ENCODE data around the gene HTRA1.

Gene HTRA1

GRCh38 chr10:122475100-122475499, 13.7 kb downstream of the HTRA1 start:
- DNase-seq: no peak

GRCh38 chr10:122475591-122476332, 14.4 kb downstream of the HTRA1 start:
- DNase-seq: no peak

GRCh38 chr10:122476333-122476695, 15.0 kb downstream of the HTRA1 start:
- no peak for DNase-seq

- DNase-seq: no peak
Measured at GRCh38 chr10:122477436-122477835, 16.1 kb downstream of the HTRA1 start.

GRCh38 chr10:122478971-122479370, 17.6 kb downstream of the HTRA1 start:
- DNase-seq: no peak

GRCh38 chr10:122480146-122480833, 18.9 kb downstream of the HTRA1 start:
- no peak for DNase-seq

GRCh38 chr10:122481296-122482056, 20.1 kb downstream of the HTRA1 start:
- DNase-seq: no peak

GRCh38 chr10:122484276-122485060, 23.1 kb downstream of the HTRA1 start:
- DNase-seq: no peak

GRCh38 chr10:122485670-122486069, 24.3 kb downstream of the HTRA1 start:
- no peak for DNase-seq

GRCh38 chr10:122486406-122487080, 25.2 kb downstream of the HTRA1 start:
- no peak for DNase-seq

GRCh38 chr10:122487174-122487765, 25.9 kb downstream of the HTRA1 start:
- no peak for DNase-seq

GRCh38 chr10:122490268-122490667, 28.9 kb downstream of the HTRA1 start:
- DNase-seq: no peak

- no peak for DNase-seq
Measured at GRCh38 chr10:122490786-122491680, 29.7 kb downstream of the HTRA1 start.

- no peak for DNase-seq
Measured at GRCh38 chr10:122492006-122492405, 30.7 kb downstream of the HTRA1 start.

- no peak for DNase-seq
Measured at GRCh38 chr10:122492999-122493481, 31.7 kb downstream of the HTRA1 start.

- DNase-seq: no peak
Measured at GRCh38 chr10:122493761-122494160, 32.4 kb downstream of the HTRA1 start.

GRCh38 chr10:122494173-122494820, 32.9 kb downstream of the HTRA1 start:
- no peak for DNase-seq

GRCh38 chr10:122494833-122495232, 33.5 kb downstream of the HTRA1 start:
- no peak for DNase-seq

- DNase-seq: no peak
Measured at GRCh38 chr10:122495406-122496340, 34.3 kb downstream of the HTRA1 start.

Measured in NCI-H1930 (cell line).